PC-9 (cell line): ENCODE measurements around the gene FOXD4L6.
"Not testable (repeated sequence)": the region's sequence is repeated elsewhere in the genome, so short reads cannot be mapped to it uniquely, and the experiment has no call there.

Source experiments
- EZH2 ChIP-seq: fragments of 200-600 bp; sonication (generic); IDR thresholded peaks from 2 replicates; pipeline ENCODE4 v1.8.0; 2017; ENCODE audit warnings: antibody characterized with exemption, low read depth
- TF ChIP-seq, protein P1 (sequence below): fragments of 200-600 bp; sonication (generic); conservative IDR thresholded peaks from 2 replicates; pipeline ENCODE4 v1.6.1; 2017; ENCODE audit warnings: mixed run types, antibody characterized with exemption, mild to moderate bottlenecking, moderate library complexity

DNA sequence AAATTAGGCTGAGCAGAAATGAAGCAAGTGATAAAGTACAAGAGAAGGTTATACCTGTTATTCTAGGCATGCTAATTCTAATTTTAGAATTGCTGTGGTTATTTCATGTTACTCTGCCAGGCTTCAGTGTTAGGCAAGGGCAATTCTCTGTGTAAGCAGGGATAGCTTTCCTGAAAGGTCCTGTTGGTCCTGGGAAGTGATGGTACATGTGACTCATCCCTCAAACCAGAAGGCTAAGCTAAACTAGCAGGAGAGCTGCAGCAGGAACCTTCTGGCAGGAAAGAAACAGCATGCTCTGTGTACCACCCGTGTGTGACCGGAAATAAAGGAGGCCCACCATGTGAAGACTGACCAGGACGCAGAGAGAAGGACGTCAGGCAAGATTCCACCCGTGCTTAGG lies 8.8 kb downstream of the FOXD4L6 start:
- TF ChIP-seq, protein P1, sequence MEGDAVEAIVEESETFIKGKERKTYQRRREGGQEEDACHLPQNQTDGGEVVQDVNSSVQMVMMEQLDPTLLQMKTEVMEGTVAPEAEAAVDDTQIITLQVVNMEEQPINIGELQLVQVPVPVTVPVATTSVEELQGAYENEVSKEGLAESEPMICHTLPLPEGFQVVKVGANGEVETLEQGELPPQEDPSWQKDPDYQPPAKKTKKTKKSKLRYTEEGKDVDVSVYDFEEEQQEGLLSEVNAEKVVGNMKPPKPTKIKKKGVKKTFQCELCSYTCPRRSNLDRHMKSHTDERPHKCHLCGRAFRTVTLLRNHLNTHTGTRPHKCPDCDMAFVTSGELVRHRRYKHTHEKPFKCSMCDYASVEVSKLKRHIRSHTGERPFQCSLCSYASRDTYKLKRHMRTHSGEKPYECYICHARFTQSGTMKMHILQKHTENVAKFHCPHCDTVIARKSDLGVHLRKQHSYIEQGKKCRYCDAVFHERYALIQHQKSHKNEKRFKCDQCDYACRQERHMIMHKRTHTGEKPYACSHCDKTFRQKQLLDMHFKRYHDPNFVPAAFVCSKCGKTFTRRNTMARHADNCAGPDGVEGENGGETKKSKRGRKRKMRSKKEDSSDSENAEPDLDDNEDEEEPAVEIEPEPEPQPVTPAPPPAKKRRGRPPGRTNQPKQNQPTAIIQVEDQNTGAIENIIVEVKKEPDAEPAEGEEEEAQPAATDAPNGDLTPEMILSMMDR, result not testable (repeated sequence)
- not testable (repeated sequence) for TF ChIP-seq EZH2
